Activated CD8-positive, alpha-beta memory T cell treated with anti-CD3 and anti-CD28 coated beads for 36 hours (primary cell): ENCODE data around the gene LUZP2. TPM values are rescaled to one million over a fixed set of nuclear protein-coding genes. Genes with fewer than 3 reads are reported as not detected.
"Not testable (repeated sequence)": the region's sequence is repeated elsewhere in the genome, so short reads cannot be mapped to it uniquely, and the experiment has no call there.

Experiments
- CTCF ChIA-PET: fragments of 350-600 bp; sonication (Branson Sonifier 250); formaldehyde crosslinking; loops from one replicate; lab custom pipeline; 2021; ENCODE audit warnings: antibody characterized with exemption; lab: Charles Lee
- POLR2A ChIA-PET: fragments of 350-600 bp; sonication (Branson Sonifier 250); formaldehyde crosslinking; loops from one replicate; lab custom pipeline; 2021; ENCODE audit warnings: antibody characterized with exemption; lab: Charles Lee
- total RNA-seq, 2 experiments: library from RNA; stranded (reverse); gene quantifications; one replicate each; pipeline ENCODE4 v1.2.3, GENCODE V29; 2021

Gene LUZP2
- total RNA-seq, 2 experiments from 2014 or later: not detected

DNA sequence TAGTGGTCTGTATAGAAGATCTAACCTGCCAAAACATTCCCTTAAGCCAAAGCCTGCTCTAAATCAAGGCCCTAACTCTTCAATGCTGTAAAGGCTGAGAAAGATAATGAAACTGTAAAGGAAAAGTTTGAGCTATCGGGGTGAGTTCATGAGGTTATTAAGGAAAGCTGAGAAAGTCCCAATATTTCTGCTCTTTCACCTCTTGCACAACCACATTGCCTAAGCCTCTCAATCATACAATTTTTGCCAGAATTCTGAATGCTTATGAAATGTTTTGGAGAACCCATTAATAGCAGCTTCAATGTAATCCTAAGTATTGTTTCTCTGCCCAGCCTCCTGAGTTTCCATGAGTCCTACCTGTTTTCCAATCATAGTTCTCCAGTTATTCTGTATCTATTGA lies 373.2 kb downstream of the LUZP2 start:
- CTCF ChIA-PET: no interaction called here
- POLR2A ChIA-PET: no interaction called here

DNA sequence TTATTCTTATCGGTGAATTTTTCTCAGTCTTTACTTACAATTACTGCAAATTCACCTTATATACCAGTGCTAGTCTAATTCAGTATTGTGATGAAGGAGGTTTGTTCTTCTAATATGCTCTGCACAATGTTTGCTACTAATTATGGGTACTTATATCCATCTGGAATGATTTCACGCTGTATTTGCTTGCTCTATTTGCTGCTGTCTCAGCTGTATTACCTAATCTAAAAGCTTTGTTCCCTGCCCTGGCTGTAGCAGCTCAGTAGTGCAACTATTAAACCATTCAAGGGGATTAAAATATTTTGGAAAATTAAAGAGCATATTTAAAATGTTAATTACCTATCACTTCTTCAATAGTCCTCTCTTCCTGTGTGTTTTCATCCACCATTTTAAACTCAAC lies 375.3 kb downstream of the LUZP2 start:
- POLR2A ChIA-PET: no interaction called here

DNA sequence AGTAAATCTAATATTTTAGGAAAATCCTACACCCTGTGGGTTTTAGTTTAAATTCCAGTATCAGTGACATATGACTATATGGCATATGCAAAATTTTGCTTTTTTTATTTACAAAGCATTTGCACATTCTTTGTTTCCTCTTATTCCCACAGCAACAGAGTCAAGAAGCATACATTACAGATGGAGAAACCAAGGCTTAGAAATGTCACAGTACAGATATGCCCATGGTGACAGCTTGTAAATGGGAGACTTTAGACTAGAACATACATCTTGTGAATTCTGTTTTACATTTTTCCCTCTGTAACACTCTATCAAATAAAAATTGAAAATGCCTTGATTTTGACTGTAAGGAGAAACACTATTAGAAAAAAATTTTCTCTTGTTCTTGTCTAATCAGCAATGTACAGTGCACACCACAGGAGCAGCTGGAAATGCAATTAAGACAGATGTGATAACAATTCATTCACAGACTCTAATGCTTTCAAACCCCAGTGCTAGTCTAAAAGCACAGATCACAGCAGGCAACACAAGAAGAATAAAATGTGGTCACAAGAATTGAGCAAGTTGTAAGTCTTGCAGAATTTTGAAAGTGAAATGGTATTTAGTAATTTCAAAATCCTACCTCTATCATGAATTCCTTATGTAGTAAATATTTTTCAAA lies 375.9 kb downstream of the LUZP2 start:
- ChIA-PET CTCF (no interaction called here), POLR2A (no interaction called here)

More for the DNA sequence above, 375.3 kb downstream of the LUZP2 start:
- CTCF ChIA-PET: no interaction called here

GRCh38 chr11:24880962-24881361 lies 384.1 kb downstream of the LUZP2 start:
- ChIA-PET POLR2A (no interaction called here), CTCF (no interaction called here)

DNA sequence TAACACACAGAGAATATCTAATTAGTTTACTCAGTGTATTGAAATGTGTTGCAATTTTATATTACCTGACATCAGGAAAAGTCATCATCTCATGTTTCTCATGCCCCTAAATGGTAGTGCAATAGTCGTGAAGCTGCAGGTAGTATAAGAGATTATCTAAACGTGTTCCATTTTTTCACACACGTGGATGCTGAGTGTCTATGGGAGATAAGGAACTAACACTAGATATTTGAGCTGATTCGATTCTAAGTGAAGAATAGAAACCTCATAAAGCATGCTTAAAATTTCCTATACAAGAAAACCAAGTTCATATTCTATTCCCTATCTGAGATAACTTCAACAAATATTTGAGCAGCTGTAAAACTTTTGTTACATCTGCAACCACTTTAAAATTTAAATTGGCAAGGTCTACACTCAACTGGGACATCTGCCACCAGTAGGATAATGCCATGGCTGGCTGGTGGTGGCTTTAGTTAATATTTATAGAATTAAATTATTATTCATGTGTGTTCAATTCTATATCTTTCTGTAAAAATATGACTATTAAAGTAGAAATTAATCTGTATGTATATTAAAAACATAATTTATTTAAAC lies 388.8 kb downstream of the LUZP2 start:
- POLR2A ChIA-PET: no interaction called here
- CTCF ChIA-PET: no interaction called here

DNA sequence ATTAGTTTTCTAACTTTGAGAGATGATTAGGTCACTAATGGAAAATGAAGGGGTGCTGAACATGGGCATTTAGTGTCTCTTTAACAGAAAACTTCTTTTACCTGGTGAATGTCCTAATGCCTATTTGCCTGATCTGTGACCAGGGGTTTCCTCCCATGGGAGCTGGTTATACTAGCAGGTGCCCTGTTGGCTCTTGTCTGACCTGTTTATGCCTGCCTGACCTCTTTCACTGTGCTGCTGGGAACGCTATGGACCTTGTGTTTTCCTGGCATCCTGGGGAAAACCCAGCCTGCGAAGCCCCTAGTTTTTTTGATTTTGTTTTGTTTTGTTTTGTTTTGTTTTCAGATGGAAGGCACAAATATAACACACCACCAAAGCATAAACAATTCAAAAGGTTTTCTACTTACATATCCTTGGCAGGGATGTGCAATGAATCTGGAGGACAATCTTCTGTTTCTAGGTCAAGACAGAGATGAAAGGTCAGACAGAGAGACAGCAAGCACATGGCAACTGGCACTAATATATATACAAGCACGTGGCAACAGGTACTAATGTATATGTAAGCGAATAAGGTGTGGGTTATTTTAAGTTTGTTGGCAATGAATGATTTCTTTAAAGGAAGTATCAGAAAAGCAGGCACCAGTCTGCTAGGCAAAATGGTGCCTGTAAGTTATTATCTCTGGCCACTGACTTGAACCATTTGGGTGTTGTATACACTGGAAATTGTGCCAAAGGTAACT lies 390.2 kb downstream of the LUZP2 start:
- POLR2A ChIA-PET: no interaction called here
- CTCF ChIA-PET: no interaction called here

DNA sequence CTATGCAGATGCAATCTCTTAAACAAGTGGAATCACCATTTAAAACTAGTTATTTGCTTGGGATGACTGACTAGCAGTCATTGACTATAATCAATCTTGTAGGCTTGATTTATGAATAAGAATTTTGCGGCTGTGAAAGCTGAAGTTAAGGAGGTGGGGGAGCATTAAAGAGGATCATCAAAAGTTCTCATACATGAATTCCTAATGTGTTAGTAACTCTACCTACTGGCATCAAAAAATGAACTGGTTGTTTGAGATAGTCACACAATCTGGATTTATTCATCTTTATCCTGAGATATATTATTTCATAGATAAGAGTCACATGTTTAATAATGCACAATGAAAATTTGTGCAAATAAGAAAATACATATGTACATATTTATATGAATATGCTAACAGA lies 393.6 kb downstream of the LUZP2 start:
- POLR2A ChIA-PET: no interaction called here

DNA sequence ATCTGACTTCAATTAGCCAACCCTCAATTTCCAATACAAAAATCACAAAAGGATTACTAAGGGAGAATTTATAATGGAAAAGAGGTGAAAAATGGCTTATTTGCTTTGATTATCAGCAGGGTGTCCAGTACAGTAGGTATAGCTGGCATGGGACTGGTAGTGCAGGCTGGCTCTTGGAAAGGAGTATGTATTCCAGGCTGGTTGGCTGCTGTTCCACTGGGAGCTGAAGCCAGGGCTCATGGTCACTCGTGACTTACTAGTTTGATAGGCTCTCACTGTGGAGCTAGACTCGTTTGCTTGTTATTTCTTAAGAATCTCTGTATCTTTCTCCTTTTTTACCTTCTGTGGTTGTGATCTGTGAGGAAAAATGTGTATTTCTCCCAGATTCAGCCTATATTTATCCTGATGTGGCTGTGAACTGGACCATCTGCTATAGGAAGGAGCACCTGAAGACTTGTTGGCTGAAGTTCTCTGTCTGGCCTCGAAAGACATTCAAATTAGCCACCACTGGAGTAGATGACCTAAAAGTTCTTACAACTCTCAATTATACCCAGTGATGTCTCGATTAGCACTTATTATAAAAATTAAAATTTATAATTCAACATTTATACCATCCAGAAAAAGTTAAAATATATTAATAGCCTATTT lies 395.1 kb downstream of the LUZP2 start:
- POLR2A ChIA-PET: not testable (repeated sequence)

More for the DNA sequence above, 393.6 kb downstream of the LUZP2 start:
- CTCF ChIA-PET: no interaction called here

DNA sequence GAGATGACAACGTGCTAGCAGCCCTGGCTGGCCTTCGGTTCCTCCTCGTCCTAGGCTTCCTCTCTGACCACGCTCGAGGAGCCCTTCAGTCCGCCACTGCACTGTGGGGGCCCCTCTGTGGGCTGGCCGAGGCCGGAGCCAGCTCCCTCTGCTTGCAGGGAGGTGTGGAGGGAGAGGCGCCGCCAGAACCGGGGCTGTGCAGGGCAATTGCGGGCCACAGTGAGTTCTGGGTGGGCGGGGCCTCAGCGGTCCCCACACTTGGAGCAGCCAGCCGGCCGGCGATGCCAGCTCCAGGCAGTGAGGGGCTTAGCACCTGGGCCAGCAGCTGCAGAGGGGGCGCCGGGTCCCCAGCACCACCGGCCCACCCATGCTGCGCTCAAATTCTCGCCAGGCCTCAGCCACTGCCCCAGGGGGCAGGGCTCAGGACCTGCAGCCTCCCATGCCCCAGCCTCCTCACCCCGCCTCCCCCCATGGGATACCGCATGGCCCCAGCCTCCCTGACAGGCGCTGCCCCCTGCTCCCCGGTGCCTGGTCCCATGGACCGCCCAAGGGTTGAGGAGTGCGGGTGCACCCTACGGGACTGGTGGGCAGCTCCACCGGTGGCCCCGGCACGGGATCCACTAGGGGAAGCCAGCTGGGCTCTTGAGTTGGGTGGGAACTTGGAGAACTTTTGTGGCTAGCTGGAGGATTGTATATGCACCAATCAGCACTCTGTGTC lies 399.4 kb downstream of the LUZP2 start:
- CTCF ChIA-PET: no interaction called here
- POLR2A ChIA-PET: no interaction called here

More for the DNA sequence above, 395.1 kb downstream of the LUZP2 start:
- CTCF ChIA-PET: not testable (repeated sequence)

- POLR2A ChIA-PET: no interaction called here
- CTCF ChIA-PET: no interaction called here
Observed at GRCh38 chr11:24900514-24900913, 403.7 kb downstream of the LUZP2 start.

DNA sequence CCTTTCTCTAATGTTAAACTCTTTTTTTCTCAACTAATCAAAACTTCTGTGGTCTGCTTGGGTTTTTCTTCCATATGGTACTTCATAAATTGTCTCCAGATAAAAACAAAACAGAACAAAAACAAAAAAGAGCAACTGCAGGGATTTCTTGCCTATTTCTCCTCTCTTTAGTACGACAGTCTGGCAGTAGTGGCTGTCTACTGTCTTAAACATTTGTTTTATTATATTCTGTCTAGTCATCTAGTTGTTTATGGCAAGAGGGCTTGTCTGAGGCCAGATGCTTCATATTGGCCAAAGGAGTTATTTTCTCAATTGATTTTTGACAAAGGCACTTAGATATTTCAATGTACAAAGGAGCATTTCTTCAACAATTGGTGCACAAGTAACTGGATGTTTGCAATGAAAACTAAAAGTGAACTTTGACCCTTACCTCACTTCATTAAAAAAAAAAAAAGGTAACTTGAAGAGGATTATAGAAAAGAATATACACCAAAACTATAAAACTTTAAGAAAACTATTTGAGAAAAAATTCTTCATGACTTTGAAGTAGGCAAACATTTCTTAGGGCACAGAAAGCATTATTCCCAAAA lies 404.2 kb downstream of the LUZP2 start:
- ChIA-PET CTCF (no interaction called here), POLR2A (no interaction called here)

DNA sequence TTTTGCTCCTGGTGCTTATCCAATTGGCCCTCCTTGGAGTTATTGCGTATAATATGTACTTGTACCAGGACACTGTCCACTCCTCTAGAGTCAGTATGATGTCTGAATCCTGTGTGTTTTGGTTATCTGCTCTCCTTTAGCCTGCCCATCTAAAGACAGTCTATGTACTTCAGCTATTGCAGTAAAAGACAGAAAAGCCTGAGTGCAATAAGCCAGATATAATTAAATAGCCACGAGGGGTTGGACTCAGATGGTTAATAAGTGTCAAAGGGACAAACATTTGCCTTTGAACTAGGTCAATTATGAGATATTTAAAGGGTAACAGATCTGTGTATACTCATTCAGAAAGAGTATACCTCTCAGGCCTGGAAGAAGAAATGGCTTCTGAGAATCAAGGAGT lies 406.7 kb downstream of the LUZP2 start:
- POLR2A ChIA-PET: no interaction called here
- CTCF ChIA-PET: no interaction called here

GRCh38 chr11:24925091-24925490 lies 428.2 kb downstream of the LUZP2 start:
- CTCF ChIA-PET: no interaction called here
- POLR2A ChIA-PET: no interaction called here

- CTCF ChIA-PET: no interaction called here
- POLR2A ChIA-PET: no interaction called here
Observed at GRCh38 chr11:24932110-24933000, 435.5 kb downstream of the LUZP2 start.

DNA sequence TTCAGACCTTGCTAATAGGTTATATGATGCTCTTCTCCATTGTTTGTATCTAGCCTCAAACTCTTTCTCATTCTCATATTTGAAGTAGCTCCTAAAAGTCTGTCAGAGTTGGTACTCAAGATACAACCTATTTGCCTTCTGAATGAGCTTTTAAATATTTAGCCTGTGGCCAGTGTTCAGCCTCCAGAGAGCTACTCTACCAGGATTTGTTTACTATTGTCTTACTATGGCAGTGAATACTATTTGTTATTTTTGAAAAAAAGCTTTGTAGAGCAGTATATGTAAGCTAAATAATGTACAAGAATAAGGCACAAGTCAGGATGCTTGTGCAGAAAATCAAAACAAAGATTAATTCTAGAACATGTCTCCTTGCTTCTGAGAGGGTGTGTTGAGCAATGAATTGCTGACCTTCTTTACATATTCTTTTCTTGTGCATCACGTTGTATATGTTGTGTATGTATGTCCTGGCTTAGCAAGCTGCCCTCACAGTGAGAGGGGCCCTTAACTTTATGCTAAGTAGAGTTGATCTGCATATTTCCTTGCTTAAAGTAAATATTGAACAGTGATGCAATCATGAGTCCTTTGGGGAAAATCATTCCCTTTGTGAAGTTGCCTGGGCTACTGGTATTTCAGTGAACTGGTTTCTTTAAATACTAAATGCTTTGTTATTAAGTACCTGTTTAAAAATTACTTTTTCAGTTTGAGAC lies 438.0 kb downstream of the LUZP2 start:
- ChIA-PET CTCF (no interaction called here), POLR2A (no interaction called here)

- ChIA-PET POLR2A (no interaction called here), CTCF (no interaction called here)
Observed at GRCh38 chr11:24944891-24945290, 448.0 kb downstream of the LUZP2 start.

- CTCF ChIA-PET: no interaction called here
- POLR2A ChIA-PET: no interaction called here
Observed at GRCh38 chr11:24949406-24949805, 452.6 kb downstream of the LUZP2 start.

GRCh38 chr11:24963852-24964251 lies 467.0 kb downstream of the LUZP2 start:
- ChIA-PET POLR2A (no interaction called here), CTCF (no interaction called here)
